DMS 273 (cell line): ENCODE results near the gene ZNF835.

Source experiments
- DNase-seq: peaks from one replicate; lab custom pipeline; 2025; ENCODE audit not compliant: unreplicated experiment; lab: John Stamatoyannopoulos, UW

The ZNF835 gene

GRCh38 chr19:56664511-56664910 is 7.0 kb downstream of the ZNF835 start:
- DNase-seq, result no peak

- DNase-seq, result no peak
These were observed 7.5 kb downstream of the ZNF835 start for GRCh38 chr19:56663931-56664500.

GRCh38 chr19:56661248-56661647 is 10.3 kb downstream of the ZNF835 start:
- no peak for DNase-seq

- DNase-seq, result peak; percentile 20
These were observed 11.0 kb downstream of the ZNF835 start for GRCh38 chr19:56660381-56661107.

GRCh38 chr19:56654151-56654550 is 17.4 kb downstream of the ZNF835 start:
- no peak for DNase-seq

GRCh38 chr19:56643460-56643955 is 28.0 kb downstream of the ZNF835 start:
- DNase-seq, result no peak

GRCh38 chr19:56642711-56643459 is 28.7 kb downstream of the ZNF835 start, which contains the start of gene SMIM17:
Gene SMIM17 (plus strand): TSS chr19:56643159. CDS start chr19:56645668, 2,509 bp downstream.
- DNase-seq, result no peak

- peak; percentile 40 for DNase-seq
These were observed 32.3 kb downstream of the ZNF835 start for GRCh38 chr19:56639217-56639616.

- DNase-seq, result peak; percentile 80
These were observed 33.5 kb downstream of the ZNF835 start for GRCh38 chr19:56637976-56638555.

- no peak for DNase-seq
These were observed 38.5 kb downstream of the ZNF835 start for GRCh38 chr19:56633021-56633420.

GRCh38 chr19:56625708-56626107 is 45.8 kb downstream of the ZNF835 start:
- DNase-seq, result no peak

- no peak for DNase-seq
These were observed 48.6 kb downstream of the ZNF835 start for GRCh38 chr19:56623006-56623405.

GRCh38 chr19:56622374-56622773 is 49.2 kb downstream of the ZNF835 start:
- no peak for DNase-seq

- no peak for DNase-seq
These were observed 52.4 kb downstream of the ZNF835 start for GRCh38 chr19:56619121-56619520.

- DNase-seq, result no peak
These were observed 54.0 kb downstream of the ZNF835 start for GRCh38 chr19:56617531-56617930.

GRCh38 chr19:56613639-56614038 is 57.9 kb downstream of the ZNF835 start:
- DNase-seq, result no peak

GRCh38 chr19:56612737-56613136 is 58.8 kb downstream of the ZNF835 start:
- DNase-seq, result no peak
